Measurements from ENCODE around the gene APOC1. TPM values are rescaled to one million over a fixed set of nuclear protein-coding genes. Genes with fewer than 3 reads are reported as not detected.
"Not testable (repeated sequence)": the region's sequence is repeated elsewhere in the genome, so short reads cannot be mapped to it uniquely, and the experiment has no call there.

The APOC1 gene
- total RNA-seq, 1 donor from 2014 or later, result 7.3 TPM

DNA sequence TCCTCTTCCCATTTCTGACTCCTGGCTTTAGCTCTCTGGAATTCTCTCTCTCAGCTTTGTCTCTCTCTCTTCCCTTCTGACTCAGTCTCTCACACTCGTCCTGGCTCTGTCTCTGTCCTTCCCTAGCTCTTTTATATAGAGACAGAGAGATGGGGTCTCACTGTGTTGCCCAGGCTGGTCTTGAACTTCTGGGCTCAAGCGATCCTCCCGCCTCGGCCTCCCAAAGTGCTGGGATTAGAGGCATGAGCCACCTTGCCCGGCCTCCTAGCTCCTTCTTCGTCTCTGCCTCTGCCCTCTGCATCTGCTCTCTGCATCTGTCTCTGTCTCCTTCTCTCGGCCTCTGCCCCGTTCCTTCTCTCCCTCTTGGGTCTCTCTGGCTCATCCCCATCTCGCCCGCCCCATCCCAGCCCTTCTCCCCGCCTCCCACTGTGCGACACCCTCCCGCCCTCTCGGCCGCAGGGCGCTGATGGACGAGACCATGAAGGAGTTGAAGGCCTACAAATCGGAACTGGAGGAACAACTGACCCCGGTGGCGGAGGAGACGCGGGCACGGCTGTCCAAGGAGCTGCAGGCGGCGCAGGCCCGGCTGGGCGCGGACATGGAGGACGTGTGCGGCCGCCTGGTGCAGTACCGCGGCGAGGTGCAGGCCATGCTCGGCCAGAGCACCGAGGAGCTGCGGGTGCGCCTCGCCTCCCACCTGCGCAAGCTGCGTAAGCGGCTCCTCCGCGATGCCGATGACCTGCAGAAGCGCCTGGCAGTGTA lies 6.2 kb upstream of the APOC1 start:
- intact Hi-C loops (cut with DNase I), result loop anchor here (5.0 kb wide), 1 partner anchor 149 kb away; no protein-coding TSS in a partner anchor
- no peak for DNase-seq (ENCODE audit: low spot score)

DNA sequence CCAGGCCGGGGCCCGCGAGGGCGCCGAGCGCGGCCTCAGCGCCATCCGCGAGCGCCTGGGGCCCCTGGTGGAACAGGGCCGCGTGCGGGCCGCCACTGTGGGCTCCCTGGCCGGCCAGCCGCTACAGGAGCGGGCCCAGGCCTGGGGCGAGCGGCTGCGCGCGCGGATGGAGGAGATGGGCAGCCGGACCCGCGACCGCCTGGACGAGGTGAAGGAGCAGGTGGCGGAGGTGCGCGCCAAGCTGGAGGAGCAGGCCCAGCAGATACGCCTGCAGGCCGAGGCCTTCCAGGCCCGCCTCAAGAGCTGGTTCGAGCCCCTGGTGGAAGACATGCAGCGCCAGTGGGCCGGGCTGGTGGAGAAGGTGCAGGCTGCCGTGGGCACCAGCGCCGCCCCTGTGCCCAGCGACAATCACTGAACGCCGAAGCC lies 5.6 kb upstream of the APOC1 start:
- intact Hi-C loops (cut with DNase I), result loop anchor here (5.0 kb wide), 1 partner anchor 148 kb away; no protein-coding TSS in a partner anchor
- DNase-seq (ENCODE audit: low spot score), result no peak

DNA sequence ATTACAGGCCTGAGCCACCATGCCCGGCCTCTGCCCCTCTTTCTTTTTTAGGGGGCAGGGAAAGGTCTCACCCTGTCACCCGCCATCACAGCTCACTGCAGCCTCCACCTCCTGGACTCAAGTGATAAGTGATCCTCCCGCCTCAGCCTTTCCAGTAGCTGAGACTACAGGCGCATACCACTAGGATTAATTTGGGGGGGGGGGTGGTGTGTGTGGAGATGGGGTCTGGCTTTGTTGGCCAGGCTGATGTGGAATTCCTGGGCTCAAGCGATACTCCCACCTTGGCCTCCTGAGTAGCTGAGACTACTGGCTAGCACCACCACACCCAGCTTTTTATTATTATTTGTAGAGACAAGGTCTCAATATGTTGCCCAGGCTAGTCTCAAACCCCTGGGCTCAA lies 4.6 kb upstream of the APOC1 start:
- intact Hi-C loops (cut with DNase I), result loop anchor here (5.0 kb wide), 1 partner anchor 148 kb away; no protein-coding TSS in a partner anchor
- DNase-seq (ENCODE audit: low spot score), result no peak

DNA sequence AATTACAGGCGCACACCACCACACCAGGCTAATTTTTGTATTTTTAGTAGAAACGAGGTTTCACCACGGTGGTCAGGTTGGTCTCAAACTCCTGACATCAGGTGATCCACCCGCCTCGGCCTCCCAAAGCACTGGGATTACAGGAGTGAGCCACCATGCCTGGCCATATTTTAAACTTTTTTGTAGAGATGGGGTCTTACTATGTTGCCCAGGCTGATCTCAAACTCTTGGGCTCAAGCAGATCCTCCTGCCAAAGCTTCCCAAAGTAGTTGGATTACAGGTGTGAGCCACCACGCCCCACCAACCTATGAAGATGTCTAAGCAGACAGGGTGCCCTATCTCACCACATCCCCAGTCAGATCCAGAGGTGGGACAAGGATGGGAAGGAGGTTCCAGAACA lies 2.5 kb upstream of the APOC1 start:
- intact Hi-C loops (cut with DNase I); DNase-seq (ENCODE audit: low spot score): not testable (repeated sequence)

DNA sequence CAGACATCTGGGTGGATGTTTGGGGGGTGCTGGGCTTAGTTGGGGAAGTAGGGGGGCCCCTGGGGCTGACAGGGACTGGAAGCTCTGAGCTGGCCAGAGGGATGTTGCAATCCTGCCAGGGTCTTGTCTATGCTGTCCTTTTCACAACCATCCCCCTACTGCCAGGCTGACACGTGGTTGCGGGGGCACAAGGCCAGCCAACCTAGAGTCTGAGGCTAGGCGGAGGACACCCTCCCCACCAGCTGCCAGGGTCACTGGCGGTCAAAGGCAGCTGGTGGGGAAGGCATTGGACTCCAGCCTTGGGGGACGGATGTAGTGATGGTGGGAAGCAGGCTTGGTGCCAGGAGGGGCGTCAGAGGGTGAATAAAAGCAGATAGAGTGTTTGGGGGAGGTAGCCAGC lies 1.6 kb upstream of the APOC1 start:
- intact Hi-C loops (cut with DNase I), result no loop called here
- no peak for DNase-seq (ENCODE audit: low spot score)

DNA sequence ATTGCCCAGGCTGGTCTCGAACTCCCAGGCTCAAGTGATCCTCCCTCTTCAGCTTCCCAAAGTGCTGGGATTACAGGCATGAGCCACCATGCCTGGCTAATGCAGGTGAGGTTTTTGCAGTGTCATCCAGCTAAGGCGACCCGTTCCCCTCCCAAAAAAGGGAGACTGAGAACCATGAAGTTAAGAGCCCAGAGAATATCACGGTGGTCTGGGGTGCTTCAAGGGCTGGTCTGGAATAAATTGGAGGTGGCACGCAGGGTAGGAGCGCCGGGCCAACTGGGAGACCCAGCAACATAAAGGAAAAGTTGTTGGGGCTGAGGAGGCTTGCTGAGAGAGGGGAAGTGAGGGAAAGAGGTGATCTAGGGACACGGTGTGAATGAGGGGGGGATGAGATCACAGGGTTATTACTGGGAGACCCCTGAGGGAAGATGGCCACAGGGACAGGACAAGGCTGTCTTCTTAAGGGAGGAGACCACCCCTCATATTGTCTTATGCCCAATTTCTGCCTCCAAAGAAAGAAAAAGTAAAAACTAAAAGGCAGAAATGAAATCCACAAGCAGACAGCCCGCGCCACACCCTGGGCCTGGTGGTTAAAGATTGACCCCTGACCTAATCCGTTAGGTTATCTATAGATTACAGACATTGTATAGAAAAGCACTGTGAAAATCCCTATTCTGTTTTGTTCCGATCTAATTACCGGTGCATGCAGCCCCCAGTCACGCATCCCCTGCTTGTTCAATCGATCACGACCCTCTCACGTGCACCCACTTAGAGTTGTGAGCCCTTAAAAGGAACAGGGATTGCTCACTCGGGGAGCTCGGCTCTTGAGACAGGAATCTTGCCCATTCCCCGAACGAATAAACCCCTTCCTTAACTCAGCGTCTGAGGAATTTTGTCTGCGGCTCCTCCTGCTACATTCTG lies 636 bp upstream of the APOC1 start:
- intact Hi-C loops (cut with DNase I), result not testable (repeated sequence)

DNA sequence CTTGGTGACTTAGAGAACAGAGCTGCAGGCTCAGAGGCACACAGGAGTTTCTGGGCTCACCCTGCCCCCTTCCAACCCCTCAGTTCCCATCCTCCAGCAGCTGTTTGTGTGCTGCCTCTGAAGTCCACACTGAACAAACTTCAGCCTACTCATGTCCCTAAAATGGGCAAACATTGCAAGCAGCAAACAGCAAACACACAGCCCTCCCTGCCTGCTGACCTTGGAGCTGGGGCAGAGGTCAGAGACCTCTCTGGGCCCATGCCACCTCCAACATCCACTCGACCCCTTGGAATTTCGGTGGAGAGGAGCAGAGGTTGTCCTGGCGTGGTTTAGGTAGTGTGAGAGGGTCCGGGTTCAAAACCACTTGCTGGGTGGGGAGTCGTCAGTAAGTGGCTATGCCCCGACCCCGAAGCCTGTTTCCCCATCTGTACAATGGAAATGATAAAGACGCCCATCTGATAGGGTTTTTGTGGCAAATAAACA lies 9.9 kb downstream of the APOC1 start:
- intact Hi-C loops (cut with DNase I), result no loop called here
- no peak for DNase-seq (ENCODE audit: low spot score)

More for the DNA sequence above, 636 bp upstream of the APOC1 start:
- DNase-seq (ENCODE audit: low spot score), result not testable (repeated sequence)

DNA sequence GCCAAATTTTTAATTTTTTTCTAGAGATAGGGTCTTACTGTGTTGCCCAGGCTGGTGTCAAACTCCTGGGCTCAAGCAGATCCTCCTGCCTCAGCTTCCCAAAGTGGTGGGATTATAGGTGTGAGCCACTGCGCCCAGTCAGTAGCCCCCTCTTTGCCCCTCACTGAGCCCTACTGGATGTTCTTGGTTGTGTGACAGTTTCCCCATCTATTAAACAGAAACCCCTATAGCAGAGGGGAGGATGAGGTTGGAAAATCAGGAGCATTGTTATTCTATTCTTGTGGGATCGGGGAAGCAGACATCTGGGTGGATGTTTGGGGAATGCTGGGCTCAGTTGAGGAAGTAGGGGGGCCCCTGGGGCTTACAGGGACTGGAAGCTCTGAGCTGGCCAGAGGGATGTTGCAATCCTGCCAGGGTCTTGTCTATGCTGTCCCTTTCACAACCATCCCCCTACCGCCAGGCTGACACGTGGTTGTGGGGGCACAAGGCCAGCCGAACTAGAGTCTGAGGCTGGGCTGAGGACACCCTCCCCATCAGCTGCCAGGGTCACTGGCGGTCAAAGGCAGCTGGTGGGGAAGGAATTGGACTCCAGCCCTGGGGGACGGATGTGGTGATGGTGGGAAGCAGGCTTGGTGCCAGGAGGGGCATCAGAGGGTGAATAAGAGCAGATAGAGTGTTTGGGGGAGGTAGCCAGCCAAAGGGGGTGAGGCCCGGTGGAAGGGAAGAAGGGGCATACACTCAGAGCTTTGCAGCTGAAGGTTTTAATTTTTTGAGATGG lies 10.9 kb downstream of the APOC1 start:
- no peak for DNase-seq (ENCODE audit: low spot score)
- intact Hi-C loops (cut with DNase I), result no loop called here

DNA sequence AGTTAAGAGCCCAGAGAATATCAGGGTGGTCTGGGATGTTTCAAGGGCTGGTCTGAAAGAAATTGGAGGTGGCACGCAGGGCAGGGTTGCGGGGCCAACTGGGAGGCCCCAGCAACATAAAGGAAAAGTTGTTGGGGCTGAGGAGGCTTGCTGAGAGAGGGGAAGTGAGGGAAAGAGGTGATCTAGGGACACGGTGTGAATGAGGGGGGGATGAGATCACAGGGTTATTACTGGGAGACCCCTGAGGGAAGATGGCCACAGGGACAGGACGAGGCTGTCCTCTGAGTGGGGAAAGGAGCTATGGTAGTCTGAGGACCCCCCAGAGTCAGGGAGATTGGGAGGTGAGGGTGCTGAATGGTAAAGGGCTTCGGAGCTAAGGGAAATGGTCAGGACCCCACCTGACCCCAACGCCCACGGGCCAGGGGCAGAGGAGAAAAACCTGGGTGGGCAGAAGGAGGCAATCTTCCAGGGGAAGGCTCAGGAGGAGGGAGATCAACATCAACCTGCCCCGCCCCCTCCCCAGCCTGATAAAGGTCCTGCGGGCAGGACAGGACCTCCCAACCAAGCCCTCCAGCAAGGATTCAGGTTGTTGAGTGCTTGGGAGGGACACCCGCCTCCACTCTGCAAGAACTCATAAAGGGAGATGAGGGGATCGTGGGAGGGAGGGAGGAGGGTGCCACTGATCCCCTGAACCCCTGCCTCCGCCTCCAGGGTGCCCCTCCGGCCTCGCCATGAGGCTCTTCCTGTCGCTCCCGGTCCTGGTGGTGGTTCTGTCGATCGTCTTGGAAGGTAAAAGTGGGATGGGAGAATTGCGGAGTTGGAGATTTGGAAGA lies 12.1 kb downstream of the APOC1 start:
- DNase-seq (ENCODE audit: low spot score); intact Hi-C loops (cut with DNase I): not testable (repeated sequence)

DNA sequence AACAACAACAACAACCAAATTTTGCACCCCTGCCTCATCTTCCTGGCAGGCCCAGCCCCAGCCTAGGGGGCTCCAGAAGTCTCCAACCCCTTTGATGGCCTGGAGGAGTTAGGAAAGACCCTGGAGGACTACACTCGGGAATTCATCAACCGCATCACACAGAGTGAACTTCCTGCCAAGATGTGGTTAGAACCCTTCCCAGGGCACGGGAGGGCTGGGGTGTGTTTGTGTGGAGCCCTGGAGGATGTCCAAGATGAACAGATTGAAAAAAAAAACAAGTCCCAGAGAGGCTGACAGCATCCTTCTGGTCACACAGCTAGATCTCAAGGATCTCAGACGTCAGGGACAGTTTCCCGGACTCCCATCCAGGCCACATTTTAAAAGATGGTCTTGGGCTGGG lies 13.3 kb downstream of the APOC1 start:
- intact Hi-C loops (cut with DNase I), result no loop called here
- DNase-seq (ENCODE audit: low spot score), result no peak

DNA sequence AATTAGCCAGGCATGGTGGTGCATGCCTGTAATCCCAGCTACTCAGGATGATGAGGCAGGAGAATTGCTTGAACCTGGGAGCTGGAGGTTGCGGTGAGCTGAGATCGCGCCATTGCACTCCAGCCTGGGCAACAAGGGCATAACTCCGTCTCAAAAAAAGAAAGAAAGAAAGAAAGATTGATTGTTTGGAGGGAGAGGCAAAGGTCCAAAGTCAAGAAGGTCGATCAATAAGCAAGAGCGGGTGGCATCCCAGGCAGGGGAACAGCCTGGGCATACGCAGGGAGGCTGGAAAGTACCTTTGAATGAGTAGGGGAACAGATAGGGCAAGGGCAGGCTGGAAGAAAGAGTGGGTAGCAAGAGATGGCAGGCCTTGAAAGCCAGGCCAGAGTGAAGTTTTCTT lies 15.7 kb downstream of the APOC1 start:
- intact Hi-C loops (cut with DNase I), result no loop called here

DNA sequence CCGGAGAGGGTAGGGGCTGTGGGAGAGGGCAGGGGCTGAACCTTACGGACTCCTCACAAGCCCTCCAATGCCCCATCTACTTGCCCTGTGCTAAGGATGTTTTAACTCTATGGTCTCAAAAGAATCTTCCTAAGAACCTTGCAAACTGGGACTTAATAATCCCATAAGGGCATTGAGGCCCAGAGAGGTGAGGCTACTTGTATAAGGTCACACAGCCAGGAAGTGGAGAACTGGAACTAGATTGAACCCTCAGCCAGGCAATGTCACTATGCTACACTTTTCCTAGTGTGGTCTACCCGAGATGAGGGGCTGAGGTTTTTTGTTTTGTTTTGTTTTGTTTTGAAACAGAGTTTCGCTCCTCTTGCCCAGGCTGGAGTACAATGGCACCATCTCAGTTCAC lies 17.1 kb downstream of the APOC1 start:
- intact Hi-C loops (cut with DNase I), result no loop called here
- DNase-seq (ENCODE audit: low spot score), result no peak

More for the DNA sequence above, 15.7 kb downstream of the APOC1 start:
- DNase-seq (ENCODE audit: low spot score), result no peak

DNA sequence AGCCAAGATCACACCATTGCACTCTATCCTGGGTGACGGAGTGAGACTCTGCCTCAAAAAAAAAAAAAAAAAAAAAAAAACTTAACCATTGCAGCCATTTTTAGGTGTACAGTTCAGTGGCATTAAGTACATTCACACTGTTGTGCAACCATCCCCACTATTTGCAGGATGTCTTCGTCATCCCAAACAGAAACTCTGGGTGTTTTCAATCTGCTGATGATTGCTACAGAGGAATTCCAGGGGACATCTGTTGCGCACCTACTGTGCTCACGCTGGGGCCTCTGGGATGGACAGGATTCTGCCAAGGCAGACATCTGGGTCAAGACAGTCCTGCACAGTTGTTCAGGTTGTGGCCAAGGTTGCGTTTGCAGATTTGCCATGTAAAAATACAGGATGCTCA lies 25.3 kb downstream of the APOC1 start:
- intact Hi-C loops (cut with DNase I), result no loop called here
- no peak for DNase-seq (ENCODE audit: low spot score)

DNA sequence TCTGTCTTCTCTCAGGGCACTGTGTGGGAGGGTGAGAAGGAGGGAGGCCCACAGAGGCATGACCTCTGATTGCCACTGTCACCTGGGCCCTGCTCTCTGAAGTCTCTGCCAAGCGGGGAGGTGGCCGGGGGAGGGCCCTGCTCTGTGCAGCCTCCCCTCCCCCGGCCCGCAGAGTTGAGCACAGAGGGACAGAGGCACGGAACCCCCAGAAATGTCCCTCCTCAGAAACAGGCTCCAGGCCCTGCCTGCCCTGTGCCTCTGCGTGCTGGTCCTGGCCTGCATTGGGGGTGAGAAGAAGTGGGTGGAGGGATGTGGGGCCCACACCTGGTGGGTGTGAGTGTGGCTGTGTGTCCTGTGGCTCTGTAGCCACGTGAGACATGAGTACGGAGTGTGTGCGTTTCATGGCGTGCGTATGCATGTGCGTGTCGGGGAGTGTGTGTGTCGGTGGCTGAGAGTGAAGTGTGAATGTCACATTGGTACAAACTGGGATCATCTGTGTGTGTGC lies 27.7 kb downstream of the APOC1 start, which contains the start of gene APOC4:
Gene APOC4 (plus strand): TSS at position 171 of the 505 bp plus-strand sequence. CDS start 41 bp downstream, at position 212.
- intact Hi-C loops (cut with DNase I), result no loop called here

DNA sequence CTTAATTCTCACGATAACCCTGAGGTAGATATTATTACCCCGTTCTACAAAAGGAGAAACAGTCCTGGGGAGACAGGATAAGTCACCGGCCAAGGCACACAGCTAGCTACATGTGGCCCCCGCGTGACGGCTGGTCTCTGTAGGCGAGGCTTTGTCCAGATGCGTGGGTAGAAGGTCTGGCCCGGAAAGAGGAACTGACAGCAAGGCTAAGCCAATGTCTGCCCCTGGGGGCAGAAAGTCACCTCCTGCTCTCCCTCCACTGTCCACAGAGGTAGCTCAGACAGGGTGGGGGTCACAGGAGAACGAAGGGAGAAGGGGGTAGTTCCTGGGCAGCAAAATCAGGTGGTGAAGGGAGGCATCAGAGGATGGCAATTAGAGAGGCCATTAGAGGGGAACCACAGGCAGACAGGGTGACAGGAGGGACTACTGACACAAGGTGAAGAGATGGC lies 29.4 kb downstream of the APOC1 start:
- DNase-seq (ENCODE audit: low spot score), result no peak
- intact Hi-C loops (cut with DNase I), result no loop called here

More for the DNA sequence above, 27.7 kb downstream of the APOC1 start, which contains the start of gene APOC4:
- DNase-seq (ENCODE audit: low spot score), result no peak

DNA sequence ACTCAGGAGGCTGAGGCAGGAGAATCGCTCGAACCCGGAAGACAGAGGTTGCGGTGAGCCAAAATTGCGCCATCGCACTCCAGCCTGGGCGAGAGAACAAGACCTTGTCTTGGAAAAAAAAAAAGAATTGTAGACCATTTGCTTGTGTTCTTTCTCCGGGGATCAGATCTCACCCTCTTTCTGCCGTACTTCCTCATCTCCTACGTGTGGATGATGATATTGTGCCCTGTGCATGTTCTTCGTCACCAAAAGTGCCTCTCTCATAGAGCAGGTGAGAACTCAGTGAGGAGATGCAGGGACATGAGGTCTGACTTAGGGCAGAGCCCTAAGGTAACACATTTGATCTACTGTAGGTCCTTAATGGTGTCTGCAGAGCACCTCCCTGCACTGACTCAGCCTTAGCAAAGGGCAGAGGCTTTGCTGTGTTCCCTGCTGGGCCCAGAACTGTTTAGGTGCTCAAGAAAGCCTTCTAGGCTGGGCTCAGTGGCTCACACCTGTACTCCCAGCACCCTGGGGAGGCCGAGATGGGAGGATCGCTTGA lies 32.7 kb downstream of the APOC1 start:
- intact Hi-C loops (cut with DNase I), result no loop called here
- DNase-seq (ENCODE audit: low spot score), result no peak

DNA sequence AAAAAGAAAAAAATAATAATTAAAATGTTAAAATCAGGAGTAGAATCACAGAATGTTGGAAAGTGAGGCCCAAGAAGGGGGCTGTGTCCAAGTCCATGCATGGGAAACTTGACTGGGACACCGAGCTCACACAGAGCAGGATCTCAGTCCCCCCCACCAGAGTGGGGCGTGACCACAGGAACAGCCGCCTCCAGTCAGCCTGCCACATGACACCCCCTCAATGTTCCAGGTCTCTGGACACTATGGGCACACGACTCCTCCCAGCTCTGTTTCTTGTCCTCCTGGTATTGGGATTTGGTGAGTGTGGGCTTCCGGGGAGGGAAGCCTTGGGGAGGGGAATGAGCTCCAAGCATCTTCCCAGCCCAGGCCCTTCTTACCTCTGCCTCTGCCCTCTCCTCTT lies 33.8 kb downstream of the APOC1 start:
- intact Hi-C loops (cut with DNase I), result no loop called here
- no peak for DNase-seq (ENCODE audit: low spot score)

DNA sequence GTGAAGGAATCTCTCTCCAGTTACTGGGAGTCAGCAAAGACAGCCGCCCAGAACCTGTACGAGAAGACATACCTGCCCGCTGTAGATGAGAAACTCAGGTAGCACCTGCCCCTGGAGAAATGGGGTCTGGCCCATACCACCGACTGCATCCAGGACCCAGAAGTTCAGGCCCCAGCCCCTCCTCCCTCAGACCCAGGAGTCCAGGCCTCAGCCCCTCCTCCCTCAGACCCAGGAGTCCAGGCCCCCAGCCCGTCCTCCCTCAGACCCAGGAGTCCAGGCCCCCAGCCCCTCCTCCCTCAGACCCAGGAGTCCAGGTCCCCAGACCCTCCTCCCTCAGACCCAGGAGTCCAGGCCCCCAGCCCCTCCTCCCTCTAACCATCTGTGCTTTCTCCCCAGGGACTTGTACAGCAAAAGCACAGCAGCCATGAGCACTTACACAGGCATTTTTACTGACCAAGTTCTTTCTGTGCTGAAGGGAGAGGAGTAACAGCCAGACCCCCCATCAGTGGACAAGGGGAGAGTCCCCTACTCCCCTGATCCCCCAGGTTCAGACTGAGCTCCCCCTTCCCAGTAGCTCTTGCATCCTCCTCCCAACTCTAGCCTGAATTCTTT lies 34.5 kb downstream of the APOC1 start:
- no peak for DNase-seq (ENCODE audit: low spot score)
- intact Hi-C loops (cut with DNase I), result no loop called here

Measured in cardiac septum (tissue), 1 donor.